ENCODE measurements around the gene BCAR1.
"Not testable (repeated sequence)": the region's sequence is repeated elsewhere in the genome, so short reads cannot be mapped to it uniquely, and the experiment has no call there.

Gene BCAR1

GRCh38 chr16:75256696-75257343 is 5.4 kb upstream of the BCAR1 start:
- no peak for DNase-seq (ENCODE audit: low read depth in 3 of 3, low spot score in 1 of 3)

GRCh38 chr16:75256059-75256571 is 4.7 kb upstream of the BCAR1 start:
- no peak for DNase-seq (ENCODE audit: low read depth in 3 of 3, low spot score in 1 of 3)

- DNase-seq (ENCODE audit: low read depth in 3 of 3, low spot score in 1 of 3) = no peak
Observed at GRCh38 chr16:75254359-75254837, 3.0 kb upstream of the BCAR1 start.

- no peak for DNase-seq (ENCODE audit: low read depth in 3 of 3, low spot score in 1 of 3)
Observed at GRCh38 chr16:75252946-75253911, 1.8 kb upstream of the BCAR1 start.

GRCh38 chr16:75252049-75252864 is 833 bp upstream of the BCAR1 start:
- no peak for DNase-seq (ENCODE audit: low read depth in 3 of 3, low spot score in 1 of 3)

GRCh38 chr16:75250809-75251279 is 580 bp downstream of the BCAR1 start:
- no peak for DNase-seq (ENCODE audit: low read depth in 3 of 3, low spot score in 1 of 3)

GRCh38 chr16:75250089-75250808 is 1.2 kb downstream of the BCAR1 start:
- DNase-seq (ENCODE audit: low read depth in 3 of 3, low spot score in 1 of 3) = no peak

GRCh38 chr16:75249441-75249840 is 2.0 kb downstream of the BCAR1 start:
- DNase-seq (ENCODE audit: low read depth in 3 of 3, low spot score in 1 of 3) = no peak

- DNase-seq (ENCODE audit: low read depth in 3 of 3, low spot score in 1 of 3) = no peak
Observed at GRCh38 chr16:75248536-75249380, 2.7 kb downstream of the BCAR1 start.

GRCh38 chr16:75248142-75248535 is 3.3 kb downstream of the BCAR1 start:
- no peak for DNase-seq (ENCODE audit: low read depth in 3 of 3, low spot score in 1 of 3)

GRCh38 chr16:75247249-75247648 is 4.2 kb downstream of the BCAR1 start:
- DNase-seq (ENCODE audit: low read depth in 3 of 3, low spot score in 1 of 3) = no peak

- DNase-seq (ENCODE audit: low read depth in 3 of 3, low spot score in 1 of 3) = no peak
Observed at GRCh38 chr16:75246504-75247205, 4.8 kb downstream of the BCAR1 start.

GRCh38 chr16:75244844-75245758 is 6.3 kb downstream of the BCAR1 start:
- DNase-seq (ENCODE audit: low read depth in 3 of 3, low spot score in 1 of 3) = no peak

GRCh38 chr16:75244225-75244809 is 7.1 kb downstream of the BCAR1 start:
- no peak for DNase-seq (ENCODE audit: low read depth in 3 of 3, low spot score in 1 of 3)

- DNase-seq (ENCODE audit: low read depth in 3 of 3, low spot score in 1 of 3) = no peak
Observed at GRCh38 chr16:75243667-75244224, 7.7 kb downstream of the BCAR1 start.

GRCh38 chr16:75242436-75243078 is 8.9 kb downstream of the BCAR1 start:
- not testable (repeated sequence) for DNase-seq (ENCODE audit: low read depth in 3 of 3, low spot score in 1 of 3)

GRCh38 chr16:75241955-75242354 is 9.5 kb downstream of the BCAR1 start:
- DNase-seq (ENCODE audit: low read depth in 3 of 3, low spot score in 1 of 3) = no peak
